AG08395 (cell line): ENCODE data around the gene SNAPC2.
"Not testable (repeated sequence)": the region's sequence is repeated elsewhere in the genome, so short reads cannot be mapped to it uniquely, and the experiment has no call there.

Source experiments
- DNase-seq: peaks from one replicate; pipeline ENCODE4 v3.0.0; 2012; ENCODE audit warnings: mixed read lengths, low spot score

The SNAPC2 gene

GRCh38 chr19:7908742-7909461, 11.2 kb upstream of the SNAPC2 start:
- DNase-seq, result no peak

- DNase-seq, result no peak
Observed at GRCh38 chr19:7909471-7910067, 10.6 kb upstream of the SNAPC2 start.

- no peak for DNase-seq
Observed at GRCh38 chr19:7910321-7911161, 9.6 kb upstream of the SNAPC2 start.

GRCh38 chr19:7911508-7912143, 8.5 kb upstream of the SNAPC2 start:
- no peak for DNase-seq

GRCh38 chr19:7912144-7912696, 7.9 kb upstream of the SNAPC2 start:
- DNase-seq, result no peak

- DNase-seq, result no peak
Observed at GRCh38 chr19:7912697-7913564, 7.2 kb upstream of the SNAPC2 start.

- no peak for DNase-seq
Observed at GRCh38 chr19:7913652-7914051, 6.5 kb upstream of the SNAPC2 start.

GRCh38 chr19:7914099-7914498, 6.0 kb upstream of the SNAPC2 start:
- DNase-seq, result no peak

GRCh38 chr19:7914598-7915045, 5.5 kb upstream of the SNAPC2 start, which contains the start of gene TGFBR3L:
Gene TGFBR3L, plus strand, starts transcription at chr19:7914830.
- no peak for DNase-seq

- no peak for DNase-seq
Observed at GRCh38 chr19:7915250-7916102, 4.7 kb upstream of the SNAPC2 start.

GRCh38 chr19:7916103-7916954, 3.8 kb upstream of the SNAPC2 start:
- peak; percentile 15 for DNase-seq

- no peak for DNase-seq
Observed at GRCh38 chr19:7916955-7917266, 3.2 kb upstream of the SNAPC2 start.

GRCh38 chr19:7917267-7918061, 2.7 kb upstream of the SNAPC2 start:
- peak; percentile 70 for DNase-seq

GRCh38 chr19:7918062-7918614, 2.0 kb upstream of the SNAPC2 start:
- not testable (repeated sequence) for DNase-seq

- DNase-seq, result no peak
Observed at GRCh38 chr19:7918615-7919421, 1.3 kb upstream of the SNAPC2 start.

GRCh38 chr19:7920519-7921301, 572 bp downstream of the SNAPC2 start:
- peak; percentile 98 for DNase-seq
